MG63 (cell line): ENCODE results near the gene SGCA. TPM values are rescaled to one million over a fixed set of nuclear protein-coding genes. Genes with fewer than 3 reads are reported as not detected.

ENCODE experiments used
- DNase-seq: peaks from one replicate; pipeline ENCODE4 v3.0.0-alpha.2; 2020
- H3K27me3 ChIP-seq: fragments of 250-450 bp; sonication (Bioruptor Pico); 2 replicates; pipeline ENCODE4 v1.5.1; 2020; ENCODE audit warnings: mild to moderate bottlenecking, moderate library complexity
- H3K36me3 ChIP-seq: fragments of 250-450 bp; sonication (Bioruptor Pico); 2 replicates; pipeline ENCODE4 v1.5.1; 2020; ENCODE audit warnings: mild to moderate bottlenecking, moderate library complexity
- H3K4me3 ChIP-seq: fragments of 250-450 bp; sonication (Bioruptor Pico); 2 replicates; pipeline ENCODE4 v1.5.1; 2020; ENCODE audit warnings: mild to moderate bottlenecking, moderate library complexity
- H3K9me3 ChIP-seq: fragments of 250-450 bp; sonication (Bioruptor Pico); 2 replicates; pipeline ENCODE4 v1.5.1; 2020; ENCODE audit warnings: mild to moderate bottlenecking, moderate library complexity
- total RNA-seq: library from RNA; depleted of rRNA; stranded (reverse); fragments of >200 nt; shearing (Covaris generic); gene quantifications from 2 replicates; pipeline ENCODE4 v1.2.3, GENCODE V29; 2014; ENCODE audit warnings: low replicate concordance

SGCA gene
- total RNA-seq, 1 experiment from 2014 or later = 1.1 TPM

- no peak for DNase-seq
Measured at GRCh38 chr17:50192618-50193291, 26.9 kb downstream of the SGCA start.

GRCh38 chr17:50194140-50194933, 28.5 kb downstream of the SGCA start:
- peaks cover 100% of the 10 kb centered on the region for H3K36me3 ChIP-seq
- no peak overlapping the region for H3K4me3 ChIP-seq
- no peak for DNase-seq
- H3K27me3 ChIP-seq = no peaks in the 10 kb centered on the region
- no peaks in the 10 kb centered on the region for H3K9me3 ChIP-seq

More at GRCh38 chr17:50192618-50193291, 26.9 kb downstream of the SGCA start:
- Histone ChIP-seq H3K27me3 (no peaks in the 10 kb centered on the region), H3K4me3 (no peak overlapping the region), H3K36me3 (peaks cover 100% of the 10 kb centered on the region), H3K9me3 (no peaks in the 10 kb centered on the region)

- no peak for DNase-seq
- H3K27me3 ChIP-seq = no peaks in the 10 kb centered on the region
- H3K36me3 ChIP-seq = peaks cover 96% of the 10 kb centered on the region
- H3K4me3 ChIP-seq = no peak overlapping the region
- no peaks in the 10 kb centered on the region for H3K9me3 ChIP-seq
Measured at GRCh38 chr17:50194934-50195865, 29.4 kb downstream of the SGCA start.

- Histone ChIP-seq H3K36me3 (peaks cover 89% of the 10 kb centered on the region), H3K9me3 (no peaks in the 10 kb centered on the region), H3K4me3 (no peak overlapping the region), H3K27me3 (no peaks in the 10 kb centered on the region)
- no peak for DNase-seq
Measured at GRCh38 chr17:50196036-50196435, 30.2 kb downstream of the SGCA start.

GRCh38 chr17:50196826-50197225, 31.0 kb downstream of the SGCA start:
- H3K36me3 ChIP-seq = peaks cover 84% of the 10 kb centered on the region
- DNase-seq = no peak
- no peaks in the 10 kb centered on the region; the same call in 1 of the 2 replicates for H3K9me3 ChIP-seq
- no peaks in the 10 kb centered on the region for H3K27me3 ChIP-seq
- H3K4me3 ChIP-seq = no peak overlapping the region

- peak; percentile 56 for DNase-seq
- peak overlapping the region; percentile 95 for H3K4me3 ChIP-seq
- H3K9me3 ChIP-seq = no peaks in the 10 kb centered on the region; the same call in 1 of the 2 replicates
- H3K36me3 ChIP-seq = peaks cover 71% of the 10 kb centered on the region
- H3K27me3 ChIP-seq = no peaks in the 10 kb centered on the region
Measured at GRCh38 chr17:50198026-50198669, 32.3 kb downstream of the SGCA start.

GRCh38 chr17:50199211-50199802, 33.5 kb downstream of the SGCA start:
- Histone ChIP-seq H3K36me3 (peaks cover 60% of the 10 kb centered on the region), H3K27me3 (no peaks in the 10 kb centered on the region), H3K4me3 (peak overlapping the region; percentile 95), H3K9me3 (no peaks in the 10 kb centered on the region; the same call in 1 of the 2 replicates)
- no peak for DNase-seq

GRCh38 chr17:50199803-50200456, 34.1 kb downstream of the SGCA start:
- peak; percentile 98 for DNase-seq
- Histone ChIP-seq H3K9me3 (no peaks in the 10 kb centered on the region; the same call in 1 of the 2 replicates), H3K4me3 (peak overlapping the region; percentile 95), H3K36me3 (peaks cover 53% of the 10 kb centered on the region), H3K27me3 (no peaks in the 10 kb centered on the region)

GRCh38 chr17:50200457-50201275, 34.9 kb downstream of the SGCA start:
- peak overlapping the region; percentile 95 for H3K4me3 ChIP-seq
- DNase-seq = peak; percentile 95
- no peaks in the 10 kb centered on the region for H3K27me3 ChIP-seq
- H3K9me3 ChIP-seq = no peaks in the 10 kb centered on the region; the same call in 1 of the 2 replicates
- peaks cover 46% of the 10 kb centered on the region for H3K36me3 ChIP-seq

GRCh38 chr17:50201276-50201854, 35.6 kb downstream of the SGCA start, which contains the start of gene COL1A1:
TSS of gene COL1A1 (minus strand) at chr17:50201631. CDS start at chr17:50201513, 118 bp downstream.
- H3K36me3 ChIP-seq = peaks cover 39% of the 10 kb centered on the region
- peak; percentile 96 for DNase-seq

GRCh38 chr17:50203086-50203485, 37.3 kb downstream of the SGCA start:
- no peaks in the 10 kb centered on the region; the same call in 1 of the 2 replicates for H3K9me3 ChIP-seq
- DNase-seq = no peak
- peaks cover 22% of the 10 kb centered on the region for H3K36me3 ChIP-seq
- H3K27me3 ChIP-seq = no peaks in the 10 kb centered on the region
- H3K4me3 ChIP-seq = no peak overlapping the region

More at GRCh38 chr17:50201276-50201854, 35.6 kb downstream of the SGCA start, which contains the start of gene COL1A1:
- H3K9me3 ChIP-seq = no peaks in the 10 kb centered on the region; the same call in 1 of the 2 replicates
- no peaks in the 10 kb centered on the region for H3K27me3 ChIP-seq
- peak within 1 kb of the TSS; percentile 95 for H3K4me3 ChIP-seq

GRCh38 chr17:50203604-50204345, 38.0 kb downstream of the SGCA start:
- no peak for DNase-seq
- no peaks in the 10 kb centered on the region; the same call in 1 of the 2 replicates for H3K9me3 ChIP-seq
- H3K36me3 ChIP-seq = peaks cover 15% of the 10 kb centered on the region
- no peaks in the 10 kb centered on the region for H3K27me3 ChIP-seq
- no peak overlapping the region for H3K4me3 ChIP-seq

GRCh38 chr17:50204431-50204830, 38.6 kb downstream of the SGCA start:
- no peak overlapping the region for H3K4me3 ChIP-seq
- no peaks in the 10 kb centered on the region for H3K27me3 ChIP-seq
- H3K36me3 ChIP-seq = peaks cover 8% of the 10 kb centered on the region
- no peak for DNase-seq
- no peaks in the 10 kb centered on the region; the same call in 1 of the 2 replicates for H3K9me3 ChIP-seq
